SIG-M5 (cell line): ENCODE data around the gene ADAMTS18.

Experiments used
- DNase-seq: peaks from one replicate; lab custom pipeline; 2025; lab: John Stamatoyannopoulos, UW

Gene ADAMTS18

DNA sequence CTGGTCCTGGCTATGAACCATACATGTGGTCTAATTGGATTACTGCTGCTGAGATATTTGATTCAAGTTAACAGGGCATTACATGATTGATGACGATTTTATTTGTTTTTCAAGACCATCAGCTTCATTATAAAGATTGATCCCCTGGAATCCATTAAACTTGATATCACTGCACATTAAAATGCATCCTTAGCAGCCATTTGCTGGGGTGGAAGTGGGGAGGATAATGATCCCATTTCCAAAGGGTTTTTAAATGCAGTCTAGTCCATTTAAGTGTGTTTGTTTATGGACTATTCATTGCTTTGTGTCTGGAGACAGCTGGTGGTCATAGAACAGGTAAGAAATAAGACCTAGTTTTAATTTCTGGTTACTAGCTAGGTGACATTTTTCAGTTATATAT, 40.9 kb downstream of the ADAMTS18 start:
- DNase-seq = no peak

GRCh38 chr16:77387815-77388209, 47.0 kb downstream of the ADAMTS18 start:
- DNase-seq = no peak

- no peak for DNase-seq
Observed at GRCh38 chr16:77386831-77387814, 47.7 kb downstream of the ADAMTS18 start.

DNA sequence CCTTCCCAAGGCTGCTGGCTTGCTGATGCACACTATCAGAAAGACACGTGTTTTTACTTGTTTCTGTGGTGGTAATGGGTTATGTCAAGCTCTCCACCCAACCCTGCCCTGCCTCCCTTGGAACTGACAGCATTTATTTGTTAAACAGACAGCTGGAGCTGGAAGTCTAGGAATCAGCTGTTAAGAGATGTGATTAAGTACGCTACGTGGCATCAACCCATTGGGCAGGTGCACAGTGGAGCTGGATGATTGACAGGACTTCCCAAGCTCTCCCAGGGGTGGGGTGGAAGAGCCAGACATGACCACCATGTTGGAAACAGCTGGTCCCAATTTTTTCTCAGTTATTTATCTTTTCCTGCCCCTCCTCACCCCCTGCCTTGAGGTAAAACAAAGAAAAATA, 49.4 kb downstream of the ADAMTS18 start:
- no peak for DNase-seq

- no peak for DNase-seq
Observed at GRCh38 chr16:77383606-77384187, 51.1 kb downstream of the ADAMTS18 start.

DNA sequence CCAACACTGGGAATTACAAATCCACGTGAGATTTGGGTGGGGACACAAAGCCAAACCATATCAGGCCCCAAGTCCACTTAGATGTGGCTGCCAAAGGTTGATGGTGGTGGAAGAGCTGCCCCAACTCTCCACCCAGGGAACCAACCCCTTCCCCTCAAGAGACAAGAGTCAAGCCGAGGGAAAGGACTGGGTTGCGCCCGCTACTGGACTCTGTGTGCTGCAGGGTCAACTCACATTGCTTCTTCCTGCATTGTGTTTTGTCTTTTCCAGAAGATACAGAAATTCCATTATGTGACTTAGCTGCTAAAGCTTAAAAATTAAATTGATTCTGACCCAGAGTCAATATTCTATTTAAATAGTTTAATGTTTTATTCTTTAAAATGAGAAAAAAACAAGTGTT, 58.5 kb downstream of the ADAMTS18 start:
- DNase-seq = no peak

DNA sequence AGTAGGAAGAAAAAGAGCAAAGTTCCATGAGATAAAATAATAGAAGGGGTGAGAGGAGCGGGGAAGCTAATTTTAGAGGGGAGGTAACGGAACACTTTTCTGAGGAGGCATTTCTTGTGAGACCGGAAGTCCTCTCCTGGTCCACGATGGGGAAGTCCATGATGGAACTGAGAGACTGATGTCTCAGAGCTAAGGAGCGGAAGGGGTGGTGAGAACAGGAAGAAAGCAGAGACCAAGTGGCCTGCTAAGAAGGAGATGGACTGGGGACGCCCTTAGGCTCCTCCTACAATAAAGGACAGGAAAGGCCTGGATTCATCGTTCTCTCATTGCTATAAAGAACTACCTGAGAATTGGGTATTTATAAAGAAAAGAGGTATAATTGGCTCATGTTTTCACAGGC, 59.4 kb downstream of the ADAMTS18 start:
- DNase-seq = no peak

DNA sequence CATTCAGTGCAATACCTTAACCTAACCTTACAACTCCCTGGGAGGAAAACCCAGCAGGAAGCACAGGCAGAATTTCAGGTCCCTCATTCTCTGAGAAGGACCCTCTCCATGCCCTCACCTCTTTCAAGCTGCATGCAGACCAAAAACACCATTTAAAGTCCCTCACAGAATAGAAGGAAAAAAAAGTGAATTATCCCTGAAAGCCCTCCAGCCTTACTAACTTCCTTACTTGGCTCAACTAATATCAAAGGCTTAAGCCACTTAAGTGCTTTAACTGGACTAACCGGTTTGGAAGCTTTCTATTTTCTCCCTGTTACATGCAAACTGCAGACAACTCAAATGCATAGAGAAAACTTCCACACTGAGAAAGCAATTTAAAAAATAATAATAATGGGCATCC, 60.5 kb downstream of the ADAMTS18 start:
- no peak for DNase-seq

GRCh38 chr16:77373726-77374125, 61.1 kb downstream of the ADAMTS18 start:
- DNase-seq = no peak

GRCh38 chr16:77364770-77365169, 70.1 kb downstream of the ADAMTS18 start:
- DNase-seq = no peak

- no peak for DNase-seq
Observed at GRCh38 chr16:77359065-77359502, 75.8 kb downstream of the ADAMTS18 start.

- no peak for DNase-seq
Observed at GRCh38 chr16:77353587-77354263, 81.1 kb downstream of the ADAMTS18 start.

GRCh38 chr16:77344341-77344740, 90.5 kb downstream of the ADAMTS18 start:
- no peak for DNase-seq

GRCh38 chr16:77336637-77337036, 98.2 kb downstream of the ADAMTS18 start:
- no peak for DNase-seq

DNA sequence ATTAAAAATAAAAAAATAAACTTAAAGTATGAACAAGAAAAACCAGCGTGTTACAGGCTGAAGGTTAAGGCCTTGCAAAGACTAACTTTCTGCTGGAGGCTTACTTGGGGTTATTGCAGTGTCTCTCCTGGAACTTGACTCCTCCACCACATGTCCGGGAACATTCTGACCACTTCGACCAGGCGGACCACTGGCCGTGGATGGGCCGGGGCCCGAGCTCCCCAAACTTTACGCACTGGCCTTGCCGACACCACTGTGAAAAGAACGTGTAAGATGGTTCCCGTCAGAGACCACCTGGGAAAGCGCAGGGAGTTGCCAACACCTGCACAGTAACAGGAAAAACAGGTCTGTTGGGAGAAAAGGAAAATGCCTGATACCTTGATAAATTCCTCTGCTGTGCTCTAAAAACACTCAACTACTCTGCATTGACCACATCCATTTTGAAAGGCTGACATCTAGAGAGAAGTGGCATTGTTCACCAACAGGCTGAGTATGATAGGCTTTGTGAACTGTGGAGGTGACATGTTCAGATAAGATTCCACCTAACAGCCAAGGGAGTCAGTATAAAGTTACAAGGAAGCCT, 99.1 kb downstream of the ADAMTS18 start:
- no peak for DNase-seq

GRCh38 chr16:77332792-77333191, 102.0 kb downstream of the ADAMTS18 start:
- no peak for DNase-seq

GRCh38 chr16:77331802-77332586, 102.8 kb downstream of the ADAMTS18 start:
- no peak for DNase-seq

- no peak for DNase-seq
Observed at GRCh38 chr16:77331043-77331442, 103.8 kb downstream of the ADAMTS18 start.

GRCh38 chr16:77330332-77331042, 104.3 kb downstream of the ADAMTS18 start:
- DNase-seq = no peak

DNA sequence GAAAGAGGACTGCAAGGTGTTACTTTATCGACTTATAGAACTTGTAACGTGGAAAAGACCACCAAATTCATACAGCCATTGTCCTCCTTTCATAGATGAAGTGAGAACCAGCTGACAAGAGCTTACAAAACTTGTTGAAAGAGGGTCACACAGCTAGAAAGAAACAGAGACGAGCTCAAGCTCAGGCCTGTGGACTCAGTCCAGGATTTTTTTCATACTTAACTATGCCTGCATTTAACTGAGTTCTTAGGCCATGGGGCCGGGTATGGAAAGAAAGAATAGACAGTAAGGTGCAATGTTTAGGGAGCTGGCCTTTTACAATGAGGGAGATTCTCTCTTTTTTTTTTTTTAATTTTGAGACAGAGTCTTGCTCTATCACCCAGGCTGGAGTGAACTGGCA, 106.1 kb downstream of the ADAMTS18 start:
- no peak for DNase-seq

DNA sequence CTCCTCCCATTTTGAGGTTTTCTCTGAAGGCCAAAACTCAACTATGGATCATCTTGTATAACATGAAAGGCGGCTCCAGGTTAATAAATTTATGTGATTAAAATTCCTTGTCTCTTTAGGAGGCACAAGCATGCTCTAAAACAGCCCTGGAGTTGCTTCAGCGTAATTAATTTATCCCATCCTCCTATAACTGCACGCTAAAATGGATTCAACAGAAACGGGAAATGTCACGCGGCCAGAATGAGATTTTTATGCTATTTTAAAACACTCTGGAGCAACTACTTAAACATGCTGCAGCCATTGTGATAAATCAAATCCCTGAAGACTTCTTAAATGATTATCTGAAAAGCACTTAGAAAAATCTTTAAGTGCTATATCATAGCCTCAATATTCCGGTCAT, 106.6 kb downstream of the ADAMTS18 start:
- DNase-seq = no peak
